A673 (cell line): Measurements from ENCODE around the gene TXNDC16.

Experiments used
- CTCF ChIP-seq: fragments of 300-800, 200-600 bp; sonication (generic); conservative IDR thresholded peaks from 2 replicates; pipeline ENCODE4 v1.5.1; 2017; ENCODE audit warnings: low read depth, mild to moderate bottlenecking, antibody characterized with exemption, low read length, moderate library complexity, mixed read lengths
- EZH2 ChIP-seq: fragments of 200-600 bp; sonication (generic); IDR thresholded peaks from 2 replicates; pipeline ENCODE4 v1.6.1; 2017; ENCODE audit warnings: borderline replicate concordance, low read depth, mild to moderate bottlenecking, mixed read lengths, antibody characterized with exemption, low read length; ENCODE audit not compliant: poor library complexity, severe bottlenecking

- no peak for TF ChIP-seq CTCF
- no peak for TF ChIP-seq EZH2
Observed at GRCh38 chr14:52547027-52547426, 5.3 kb downstream of the TXNDC16 start.
